IPS-15b (cell line): ENCODE measurements around the gene AUTS2.

Experiments
- H3K27me3 ChIP-seq: one replicate; pipeline ENCODE4 v1.6.1; 2013; ENCODE audit warnings: low read length; ENCODE audit not compliant: control insufficient read depth, insufficient read depth
- H3K36me3 ChIP-seq: one replicate; pipeline ENCODE4 v1.6.1; 2013; ENCODE audit warnings: low read length; ENCODE audit not compliant: control insufficient read depth, insufficient read depth
- H3K4me1 ChIP-seq: one replicate; pipeline ENCODE4 v1.6.1; 2013; ENCODE audit warnings: mild to moderate bottlenecking, low read length; ENCODE audit not compliant: control insufficient read depth, insufficient read depth
- H3K4me3 ChIP-seq: one replicate; pipeline ENCODE4 v1.5.1; 2013; ENCODE audit warnings: low read depth, low read length
- H3K9ac ChIP-seq: one replicate; pipeline ENCODE4 v1.6.1; 2013; ENCODE audit warnings: low read depth, mild to moderate bottlenecking, low read length
- H3K9me3 ChIP-seq: one replicate; pipeline ENCODE4 v1.6.1; 2013; ENCODE audit warnings: mild to moderate bottlenecking, low read length; ENCODE audit not compliant: control insufficient read depth, insufficient read depth

AUTS2 gene

DNA sequence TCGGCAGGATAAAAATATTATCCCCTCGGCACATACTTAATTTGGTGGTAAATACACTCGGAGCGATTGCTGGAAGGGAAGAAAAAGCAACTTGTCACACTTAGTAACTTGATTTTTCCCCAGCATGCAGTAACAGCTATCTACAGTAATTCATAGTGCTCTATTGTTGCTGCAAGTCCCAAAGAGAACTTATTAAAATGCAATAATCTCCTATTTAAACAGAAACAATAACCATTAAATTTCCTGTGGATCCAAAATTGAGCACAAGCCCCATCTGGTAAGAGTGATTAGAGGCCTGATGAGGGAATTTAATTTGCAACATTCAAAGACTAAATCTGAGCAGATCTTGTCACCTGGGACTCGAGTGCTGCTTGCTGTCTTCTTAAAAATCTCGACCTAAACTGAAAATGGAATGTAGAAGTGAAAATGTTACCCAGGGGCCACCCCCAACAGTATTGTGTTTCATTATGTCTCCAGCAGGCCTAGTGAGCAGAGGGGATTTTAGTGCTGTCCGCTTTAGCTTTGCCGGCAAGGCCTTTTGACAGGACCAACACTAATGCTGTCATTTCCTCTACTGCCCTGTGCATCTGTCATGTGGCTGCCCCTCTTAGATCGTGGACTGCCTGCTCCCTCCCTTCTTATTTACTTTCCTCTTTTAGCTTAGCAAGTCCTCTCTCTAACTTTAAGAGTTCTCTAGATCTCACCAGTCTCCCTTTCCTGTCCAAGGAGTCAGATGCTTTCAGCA is 639.7 kb downstream of the AUTS2 start:
- H3K36me3 ChIP-seq: no peaks in the 10 kb centered on the region

DNA sequence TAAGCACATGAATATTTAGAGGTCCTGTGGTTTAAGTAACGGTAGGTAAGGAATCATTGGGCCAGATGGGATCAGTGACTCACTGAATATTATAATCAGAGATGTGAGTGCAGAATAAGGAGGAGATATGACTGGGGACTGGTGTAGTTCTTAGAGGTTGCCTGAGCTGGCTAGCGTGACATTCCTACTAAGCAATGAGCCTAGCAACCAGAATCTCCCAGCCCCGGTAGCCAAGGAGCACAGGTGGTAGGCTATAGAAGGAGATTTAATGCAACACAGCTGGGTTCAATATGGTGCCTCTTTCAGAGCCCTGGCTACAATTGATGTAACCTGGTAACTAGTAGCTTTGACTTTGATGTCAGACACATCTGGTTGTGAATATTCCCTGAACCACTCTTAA is 641.6 kb downstream of the AUTS2 start:
- H3K36me3 ChIP-seq: no peaks in the 10 kb centered on the region
- H3K4me1 ChIP-seq: no peaks in the 10 kb centered on the region
- no peak overlapping the region for H3K4me3 ChIP-seq
- H3K9ac ChIP-seq: no peak overlapping the region
- H3K27me3 ChIP-seq: no peaks in the 10 kb centered on the region
- no peaks in the 10 kb centered on the region for H3K9me3 ChIP-seq

More for the DNA sequence above, 639.7 kb downstream of the AUTS2 start:
- H3K9ac ChIP-seq: no peak overlapping the region
- H3K9me3 ChIP-seq: no peaks in the 10 kb centered on the region
- no peak overlapping the region for H3K4me3 ChIP-seq
- H3K4me1 ChIP-seq: no peaks in the 10 kb centered on the region
- no peaks in the 10 kb centered on the region for H3K27me3 ChIP-seq

DNA sequence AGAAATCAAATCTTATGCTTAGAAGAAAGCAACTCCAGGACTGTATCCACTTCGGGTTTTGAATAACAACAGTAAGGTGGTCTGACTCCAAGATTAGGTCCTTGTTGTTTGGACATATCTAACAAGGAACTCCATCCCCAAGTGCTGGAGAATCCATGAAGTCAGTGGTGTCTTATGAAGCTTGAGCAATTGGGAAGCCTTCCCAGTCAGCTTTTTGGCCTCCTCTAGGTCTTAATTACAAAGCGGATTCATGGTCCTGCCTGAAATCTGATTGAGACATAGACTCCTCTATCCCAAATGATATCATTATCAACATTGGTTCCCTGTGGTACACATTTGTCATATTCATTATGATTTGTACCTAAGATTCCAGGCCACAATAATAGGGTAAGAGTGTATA is 642.6 kb downstream of the AUTS2 start:
- Histone ChIP-seq H3K9me3 (no peaks in the 10 kb centered on the region), H3K9ac (no peak overlapping the region), H3K27me3 (no peaks in the 10 kb centered on the region), H3K4me3 (no peak overlapping the region), H3K36me3 (no peaks in the 10 kb centered on the region), H3K4me1 (no peaks in the 10 kb centered on the region)

DNA sequence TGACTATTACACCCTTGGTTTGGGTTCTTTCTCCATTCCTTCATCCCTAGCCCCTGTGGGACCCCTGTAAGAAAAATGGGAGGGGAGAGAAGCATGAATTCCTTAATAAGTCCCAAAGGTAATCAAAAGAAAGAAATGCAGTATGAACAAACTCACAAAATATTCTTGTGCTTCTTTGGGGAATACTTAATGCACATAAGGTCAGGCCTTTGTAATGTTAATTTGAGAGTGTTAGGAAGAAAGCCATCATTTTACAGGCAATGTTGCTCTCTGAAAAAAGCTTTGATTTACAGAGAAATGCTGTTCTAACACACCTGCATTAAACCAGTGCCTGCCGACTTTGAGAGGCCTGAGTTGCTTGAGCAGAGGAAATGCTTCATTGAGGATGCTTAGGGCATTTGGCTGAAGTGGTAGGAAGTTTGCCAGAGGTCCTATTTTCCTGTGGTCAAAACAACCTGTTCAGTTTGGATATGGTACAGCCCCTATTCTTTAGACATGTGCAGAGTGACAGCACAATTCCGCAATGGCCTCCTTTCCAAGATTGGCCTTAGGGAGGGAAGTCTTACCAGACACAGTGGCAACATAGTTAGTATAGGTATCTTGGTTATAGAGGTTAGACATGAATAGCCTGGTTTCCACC is 643.4 kb downstream of the AUTS2 start:
- Histone ChIP-seq H3K27me3 (no peaks in the 10 kb centered on the region), H3K36me3 (no peaks in the 10 kb centered on the region), H3K9me3 (no peaks in the 10 kb centered on the region), H3K4me3 (no peak overlapping the region), H3K4me1 (no peaks in the 10 kb centered on the region), H3K9ac (no peak overlapping the region)

DNA sequence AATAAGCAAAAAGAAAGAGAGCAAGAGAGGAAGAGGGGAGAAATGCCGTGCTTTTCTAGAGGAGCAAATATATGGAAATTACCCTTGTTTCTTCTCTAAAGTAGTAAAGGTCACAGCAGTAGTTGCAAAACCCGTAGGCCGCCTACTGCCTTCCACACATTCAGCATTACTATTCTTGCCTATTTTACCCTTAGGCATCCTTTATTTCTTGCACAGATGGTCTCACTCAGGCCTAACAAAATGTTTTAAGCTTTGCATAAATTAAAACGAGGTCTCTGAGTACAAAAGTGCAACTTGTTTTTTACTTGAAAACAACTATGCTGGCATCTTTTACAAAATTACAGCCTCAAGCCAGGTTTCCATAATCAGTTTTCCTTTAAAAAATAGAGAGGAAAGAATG is 644.6 kb downstream of the AUTS2 start:
- H3K4me1 ChIP-seq: no peaks in the 10 kb centered on the region

DNA sequence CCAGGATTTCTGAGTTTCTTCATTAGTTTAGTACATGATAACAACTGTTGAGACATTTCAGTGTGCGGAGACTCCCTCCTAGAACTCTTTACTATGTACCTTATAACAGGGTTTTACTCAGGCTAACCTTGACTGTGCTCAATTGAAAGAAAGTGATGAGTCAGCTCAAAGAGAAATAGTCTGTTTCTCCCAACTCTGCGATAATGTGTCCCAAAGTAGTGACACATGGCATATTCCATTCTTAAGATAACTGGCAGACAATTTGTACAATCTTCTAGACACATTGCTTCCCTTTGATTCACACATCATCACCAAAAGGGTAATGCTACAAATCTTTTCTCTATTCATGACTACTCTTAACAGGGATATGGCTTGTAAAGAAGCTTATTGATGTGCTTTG is 645.2 kb downstream of the AUTS2 start:
- Histone ChIP-seq H3K27me3 (no peaks in the 10 kb centered on the region), H3K9me3 (no peaks in the 10 kb centered on the region), H3K4me1 (no peaks in the 10 kb centered on the region), H3K4me3 (no peak overlapping the region), H3K9ac (no peak overlapping the region), H3K36me3 (no peaks in the 10 kb centered on the region)

More for the DNA sequence above, 644.6 kb downstream of the AUTS2 start:
- Histone ChIP-seq H3K9me3 (no peaks in the 10 kb centered on the region), H3K27me3 (no peaks in the 10 kb centered on the region), H3K9ac (no peak overlapping the region), H3K36me3 (no peaks in the 10 kb centered on the region), H3K4me3 (no peak overlapping the region)

DNA sequence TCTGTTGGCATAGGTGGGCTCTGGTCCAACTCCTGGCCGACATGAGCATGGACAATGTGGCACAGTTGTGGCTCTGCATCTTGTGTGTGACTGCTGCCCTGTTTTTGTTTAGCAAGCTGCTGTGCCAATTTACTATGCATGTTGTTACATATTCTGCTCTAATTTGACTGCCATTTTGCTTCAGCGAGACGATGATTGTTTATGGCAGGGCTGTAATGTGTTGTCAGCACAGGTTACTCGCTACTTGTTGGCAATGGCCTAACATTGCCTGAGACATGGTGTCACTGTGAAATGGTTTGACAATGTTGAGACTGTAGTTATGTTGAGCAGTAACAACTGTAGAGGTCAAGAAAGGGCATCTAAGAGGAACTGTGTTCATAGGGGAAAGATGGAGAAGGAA is 659.6 kb downstream of the AUTS2 start:
- Histone ChIP-seq H3K9ac (no peak overlapping the region), H3K4me1 (no peaks in the 10 kb centered on the region), H3K36me3 (no peaks in the 10 kb centered on the region), H3K27me3 (no peaks in the 10 kb centered on the region), H3K9me3 (no peaks in the 10 kb centered on the region), H3K4me3 (no peak overlapping the region)

DNA sequence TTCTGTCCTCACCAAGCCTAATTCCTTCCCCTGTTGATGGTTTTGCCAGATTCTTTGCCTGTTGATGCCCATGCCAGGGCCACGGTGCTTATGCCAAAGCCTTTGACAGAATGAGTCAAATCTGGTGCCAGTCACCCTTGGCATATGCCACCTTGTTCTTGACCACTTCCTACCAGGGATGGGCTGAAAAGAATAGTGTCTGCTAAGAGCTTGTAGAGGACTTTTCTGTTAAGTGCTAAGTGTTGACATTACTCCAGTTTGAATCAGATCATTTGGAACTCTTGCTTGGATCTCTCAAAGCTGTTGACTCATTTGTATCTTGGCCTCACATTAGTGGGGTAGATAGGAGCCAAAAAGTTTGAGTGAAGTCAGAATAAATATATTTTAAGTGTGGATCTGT is 661.2 kb downstream of the AUTS2 start:
- no peaks in the 10 kb centered on the region for H3K36me3 ChIP-seq
- no peaks in the 10 kb centered on the region for H3K27me3 ChIP-seq
- H3K9ac ChIP-seq: no peak overlapping the region
- no peaks in the 10 kb centered on the region for H3K9me3 ChIP-seq
- H3K4me3 ChIP-seq: no peak overlapping the region
- H3K4me1 ChIP-seq: no peaks in the 10 kb centered on the region

DNA sequence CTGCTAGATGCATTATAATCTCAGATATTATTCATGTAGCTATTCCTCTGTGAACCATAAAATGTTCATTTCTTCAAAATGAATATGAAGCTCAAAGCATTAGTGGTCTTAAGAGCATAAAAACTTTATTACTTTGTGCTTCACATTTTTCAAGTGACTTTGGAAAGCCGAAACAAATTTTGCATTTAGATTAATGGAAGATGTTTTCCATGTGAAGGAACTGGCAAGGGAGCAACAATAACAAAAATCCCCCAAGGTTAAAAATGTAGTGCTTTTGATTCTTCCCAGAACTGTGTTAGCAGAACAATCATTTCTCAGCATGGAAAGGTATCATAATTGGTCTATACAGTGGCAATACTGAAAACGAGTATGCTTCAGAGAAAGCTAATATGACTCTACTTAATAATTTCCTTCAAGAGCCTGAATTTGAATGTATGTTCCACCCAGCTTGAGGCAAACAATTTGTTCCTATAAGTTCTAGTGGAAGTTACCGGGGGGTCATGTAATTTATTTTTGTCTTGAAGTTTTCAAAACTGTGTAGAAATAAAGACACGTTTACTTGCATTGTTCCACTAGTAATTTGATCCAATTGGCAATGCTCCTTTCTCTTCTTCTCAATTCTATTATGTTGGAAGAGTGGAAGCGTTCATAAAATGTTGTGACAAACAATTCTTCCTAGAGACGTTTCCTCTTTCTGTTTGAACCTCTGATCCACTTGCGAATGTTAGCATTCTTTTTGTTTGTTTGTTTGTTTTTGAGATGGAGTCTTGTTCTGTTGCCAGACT is 665.4 kb downstream of the AUTS2 start:
- Histone ChIP-seq H3K9ac (no peak overlapping the region), H3K4me1 (no peaks in the 10 kb centered on the region), H3K9me3 (no peaks in the 10 kb centered on the region), H3K36me3 (no peaks in the 10 kb centered on the region), H3K4me3 (no peak overlapping the region), H3K27me3 (no peaks in the 10 kb centered on the region)

DNA sequence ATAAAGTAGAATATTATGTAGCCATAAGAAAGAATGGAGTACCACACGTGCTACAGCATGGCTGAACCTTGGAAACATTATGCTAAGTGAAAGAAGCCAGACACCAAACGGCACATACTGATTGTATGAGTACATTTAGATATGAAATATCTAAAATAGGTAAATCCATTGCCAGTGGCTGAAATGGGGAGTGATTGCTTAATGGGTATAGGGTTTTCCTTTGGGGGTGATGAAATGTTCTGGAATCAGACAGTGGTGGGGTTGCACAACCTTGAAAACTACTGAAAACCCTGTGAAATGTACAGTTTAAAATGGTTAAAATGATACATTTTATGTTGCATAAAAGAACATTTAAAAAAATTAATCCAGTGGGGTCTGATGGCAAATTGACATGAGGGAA is 667.9 kb downstream of the AUTS2 start:
- H3K27me3 ChIP-seq: no peaks in the 10 kb centered on the region
- no peak overlapping the region for H3K4me3 ChIP-seq
- H3K9me3 ChIP-seq: no peaks in the 10 kb centered on the region
- no peak overlapping the region for H3K9ac ChIP-seq
- no peaks in the 10 kb centered on the region for H3K4me1 ChIP-seq
- H3K36me3 ChIP-seq: no peaks in the 10 kb centered on the region

DNA sequence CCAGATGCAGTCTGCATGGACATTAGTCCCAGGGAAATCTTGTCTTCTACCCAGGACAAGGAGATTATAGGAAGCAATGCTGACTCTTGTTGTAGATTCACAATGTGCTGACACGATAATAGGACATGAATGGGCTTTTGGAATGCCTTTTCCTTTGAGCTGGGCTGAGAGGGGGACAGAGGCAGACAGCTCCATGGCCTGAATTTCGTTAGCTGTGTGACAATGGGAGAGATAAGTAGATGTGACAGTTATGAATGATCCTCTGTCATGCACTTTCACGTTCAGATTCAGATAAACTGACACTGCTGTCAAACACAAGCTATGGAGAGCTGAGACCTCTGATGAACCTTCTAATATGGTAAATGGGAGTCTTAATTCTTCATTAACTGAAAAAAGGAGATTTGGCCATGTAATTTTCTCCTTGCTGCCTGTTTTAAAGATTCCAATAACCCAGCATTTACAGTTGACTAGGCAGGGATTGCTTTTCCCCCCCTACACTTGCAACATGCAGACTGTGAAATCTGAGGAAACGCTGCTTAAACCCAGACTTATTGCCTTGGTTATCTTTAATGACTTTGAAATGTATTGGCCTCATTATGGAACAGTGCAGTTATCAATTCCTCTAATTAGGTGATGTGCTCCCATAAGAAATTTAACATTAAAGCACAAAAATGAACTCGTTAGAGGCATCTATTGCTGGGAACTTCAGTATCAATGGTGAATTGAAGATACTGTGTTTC is 669.3 kb downstream of the AUTS2 start:
- no peaks in the 10 kb centered on the region for H3K27me3 ChIP-seq
- no peak overlapping the region for H3K4me3 ChIP-seq
- H3K9me3 ChIP-seq: no peaks in the 10 kb centered on the region
- H3K36me3 ChIP-seq: no peaks in the 10 kb centered on the region
- H3K9ac ChIP-seq: no peak overlapping the region
- no peaks in the 10 kb centered on the region for H3K4me1 ChIP-seq
